BLaER1 (cell line): ENCODE measurements around the gene TMEM179B.

ENCODE experiments used
- H3K27ac ChIP-seq: shearing (Covaris generic); formaldehyde crosslinking; 2 replicates; pipeline ENCODE4 v1.8.1; 2022
- H3K27me3 ChIP-seq: shearing (Covaris generic); formaldehyde crosslinking; 2 replicates; pipeline ENCODE4 v1.8.1; 2022
- H3K36me3 ChIP-seq: shearing (Covaris generic); formaldehyde crosslinking; 2 replicates; pipeline ENCODE4 v1.8.1; 2022
- H3K4me1 ChIP-seq: shearing (Covaris generic); formaldehyde crosslinking; 2 replicates; pipeline ENCODE4 v1.8.1; 2022
- H3K4me2 ChIP-seq: shearing (Covaris generic); formaldehyde crosslinking; 2 replicates; pipeline ENCODE4 v1.8.1; 2022
- H3K4me3 ChIP-seq: shearing (Covaris generic); formaldehyde crosslinking; 2 replicates; pipeline ENCODE4 v1.8.1; 2022
- H3K9ac ChIP-seq: shearing (Covaris generic); formaldehyde crosslinking; 2 replicates; pipeline ENCODE4 v1.8.1; 2022
- H3K9me3 ChIP-seq: shearing (Covaris generic); formaldehyde crosslinking; 2 replicates; pipeline ENCODE4 v1.8.1; 2022
- H4K20me1 ChIP-seq: shearing (Covaris generic); formaldehyde crosslinking; 2 replicates; pipeline ENCODE4 v1.8.1; 2022
- Cebpa-rat ChIP-seq: shearing (Covaris generic); IDR thresholded peaks from 2 replicates; pipeline ENCODE4 v1.8.1; 2022

Gene TMEM179B

DNA sequence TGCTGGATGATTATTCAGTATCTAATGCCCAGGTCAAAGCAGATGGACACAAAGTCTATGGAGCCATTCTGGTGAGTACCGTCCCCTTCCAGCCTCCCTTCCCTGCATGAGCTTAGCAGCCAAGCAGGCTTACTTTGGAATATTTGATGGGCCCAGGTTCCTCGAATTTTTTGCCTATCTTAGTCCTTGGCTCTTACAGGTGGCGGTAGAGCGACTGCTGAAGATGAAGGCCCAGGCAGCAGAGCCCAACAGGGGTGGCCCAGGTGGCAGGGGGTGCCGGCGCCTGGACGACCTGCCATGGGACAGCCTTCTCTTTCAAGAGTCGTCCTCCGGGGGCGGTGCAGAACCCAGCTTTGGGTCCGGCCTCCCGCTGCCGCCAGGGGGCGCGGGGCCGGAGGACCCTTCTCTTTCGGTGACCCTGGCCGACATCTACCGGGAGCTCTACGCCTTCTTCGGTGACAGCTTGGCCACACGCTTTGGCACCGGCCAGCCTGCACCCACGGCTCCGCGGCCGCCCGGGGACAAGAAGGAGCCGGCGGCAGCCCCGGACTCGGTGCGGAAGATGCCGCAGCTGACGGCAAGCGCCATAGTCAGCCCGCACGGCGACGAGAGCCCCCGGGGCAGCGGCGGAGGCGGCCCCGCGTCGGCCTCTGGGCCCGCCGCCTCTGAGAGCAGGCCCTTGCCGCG, 741 bp upstream of the TMEM179B start:
- Histone ChIP-seq H3K27ac (peak overlapping the region; percentile 96), H3K36me3 (peaks cover 48% of the 10 kb centered on the region), H3K9ac (peak overlapping the region; percentile 97), H3K9me3 (no peaks in the 10 kb centered on the region), H3K4me2 (peak overlapping the region; percentile 82), H3K4me1 (peaks cover 42% of the 10 kb centered on the region), H3K27me3 (no peaks in the 10 kb centered on the region), H4K20me1 (peaks cover 26% of the 10 kb centered on the region), H3K4me3 (peak overlapping the region; percentile 100)
- TF ChIP-seq Cebpa-rat, result no peak

GRCh38 chr11:62788991-62789390, 1.8 kb downstream of the TMEM179B start:
- H3K9me3 ChIP-seq, result no peaks in the 10 kb centered on the region
- H4K20me1 ChIP-seq, result peaks cover 30% of the 10 kb centered on the region
- no peak overlapping the region for H3K27ac ChIP-seq
- no peak for TF ChIP-seq Cebpa-rat
- H3K27me3 ChIP-seq, result no peaks in the 10 kb centered on the region
- H3K4me3 ChIP-seq, result no peak overlapping the region
- H3K36me3 ChIP-seq, result peaks cover 48% of the 10 kb centered on the region
- peak overlapping the region; percentile 97 for H3K9ac ChIP-seq
- H3K4me1 ChIP-seq, result peaks cover 51% of the 10 kb centered on the region
- peak overlapping the region; percentile 82 for H3K4me2 ChIP-seq

DNA sequence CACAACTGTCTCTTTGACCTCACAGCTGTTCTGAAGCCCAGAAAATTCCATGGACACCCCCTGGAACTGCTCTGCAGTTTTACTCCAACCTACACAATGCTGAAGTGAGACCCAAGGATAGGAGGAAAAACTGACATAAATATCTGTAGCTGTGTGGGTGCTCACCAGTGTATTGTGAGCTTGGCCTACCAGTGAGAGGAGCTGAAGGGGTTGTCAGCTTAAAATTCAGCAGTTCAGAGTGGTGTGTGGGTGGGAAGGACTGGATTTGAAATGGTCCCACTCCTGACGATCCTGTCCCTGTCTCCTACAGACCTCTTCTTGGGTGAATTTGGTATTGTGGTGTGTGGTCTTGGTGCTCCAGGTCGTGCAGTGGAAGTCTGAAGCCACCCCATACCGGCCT, 2.4 kb downstream of the TMEM179B start:
- H3K27ac ChIP-seq, result no peak overlapping the region

DNA sequence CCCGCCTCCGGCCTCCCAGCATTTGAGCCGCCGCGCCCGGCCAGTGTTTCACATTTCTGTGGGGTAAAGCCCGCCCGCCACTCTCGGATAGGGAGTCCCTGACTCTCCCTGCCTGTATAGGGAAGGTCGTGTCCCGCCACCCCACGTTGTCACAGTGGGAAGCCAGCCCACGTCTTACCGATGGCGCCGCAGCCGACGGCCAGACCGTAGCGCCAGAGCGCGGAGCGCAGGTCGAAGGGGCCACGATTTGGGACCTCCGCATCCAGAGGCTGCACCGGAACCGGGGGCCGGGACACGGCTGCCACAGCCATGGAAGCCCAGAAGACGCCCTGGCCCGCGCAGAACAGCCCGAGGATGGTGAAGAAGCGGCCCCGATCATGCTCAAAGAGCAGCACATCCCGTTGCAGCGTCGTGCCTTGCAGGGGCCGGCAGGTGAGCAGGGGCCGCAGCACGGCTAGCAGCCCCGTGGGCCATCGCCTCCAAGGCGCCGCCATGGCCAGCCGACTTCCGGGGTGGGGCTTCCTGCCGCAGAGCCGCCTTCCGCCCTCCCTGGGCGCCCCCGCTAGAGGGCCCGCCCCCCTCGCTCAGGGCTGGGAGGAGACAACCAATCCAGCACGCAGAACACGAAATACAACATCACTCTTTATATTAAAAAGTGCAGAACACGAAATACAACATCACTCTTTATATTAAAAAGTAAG, 4.4 kb downstream of the TMEM179B start, which contains the start of gene TMEM223:
Gene TMEM223, minus strand, starts transcription at position 506 of the 701 bp plus-strand sequence. Its CDS starts 12 bp downstream, at position 494.
- peaks cover 68% of the 10 kb centered on the region for H3K36me3 ChIP-seq
- no peak for TF ChIP-seq Cebpa-rat
- peaks cover 43% of the 10 kb centered on the region for H3K4me1 ChIP-seq
- peaks cover 30% of the 10 kb centered on the region for H4K20me1 ChIP-seq
- H3K9me3 ChIP-seq, result no peaks in the 10 kb centered on the region
- H3K4me3 ChIP-seq, result peak within 1 kb of the TSS; percentile 98
- peak within 1 kb of the TSS; percentile 91 for H3K27ac ChIP-seq
- H3K4me2 ChIP-seq, result peak within 1 kb of the TSS; percentile 82
- H3K9ac ChIP-seq, result peak within 1 kb of the TSS; percentile 96
- no peaks in the 10 kb centered on the region for H3K27me3 ChIP-seq

More for the DNA sequence above, 2.4 kb downstream of the TMEM179B start:
- H3K4me2 ChIP-seq, result peak overlapping the region; percentile 82
- H3K4me3 ChIP-seq, result no peak overlapping the region
- TF ChIP-seq Cebpa-rat, result no peak
- H4K20me1 ChIP-seq, result peaks cover 30% of the 10 kb centered on the region
- H3K4me1 ChIP-seq, result peaks cover 51% of the 10 kb centered on the region
- H3K9me3 ChIP-seq, result no peaks in the 10 kb centered on the region
- H3K36me3 ChIP-seq, result peaks cover 54% of the 10 kb centered on the region
- H3K9ac ChIP-seq, result no peak overlapping the region
- H3K27me3 ChIP-seq, result no peaks in the 10 kb centered on the region

GRCh38 chr11:62792202-62792575, 5.0 kb downstream of the TMEM179B start:
- no peak for TF ChIP-seq Cebpa-rat
- Histone ChIP-seq H3K4me1 (peaks cover 43% of the 10 kb centered on the region), H4K20me1 (peaks cover 30% of the 10 kb centered on the region), H3K27me3 (no peaks in the 10 kb centered on the region), H3K36me3 (peaks cover 74% of the 10 kb centered on the region), H3K9ac (peak overlapping the region; percentile 96; the same call in 1 of the 2 replicates), H3K4me2 (peak overlapping the region; percentile 82), H3K4me3 (peak overlapping the region; percentile 98), H3K9me3 (no peaks in the 10 kb centered on the region), H3K27ac (peak overlapping the region; percentile 60)

DNA sequence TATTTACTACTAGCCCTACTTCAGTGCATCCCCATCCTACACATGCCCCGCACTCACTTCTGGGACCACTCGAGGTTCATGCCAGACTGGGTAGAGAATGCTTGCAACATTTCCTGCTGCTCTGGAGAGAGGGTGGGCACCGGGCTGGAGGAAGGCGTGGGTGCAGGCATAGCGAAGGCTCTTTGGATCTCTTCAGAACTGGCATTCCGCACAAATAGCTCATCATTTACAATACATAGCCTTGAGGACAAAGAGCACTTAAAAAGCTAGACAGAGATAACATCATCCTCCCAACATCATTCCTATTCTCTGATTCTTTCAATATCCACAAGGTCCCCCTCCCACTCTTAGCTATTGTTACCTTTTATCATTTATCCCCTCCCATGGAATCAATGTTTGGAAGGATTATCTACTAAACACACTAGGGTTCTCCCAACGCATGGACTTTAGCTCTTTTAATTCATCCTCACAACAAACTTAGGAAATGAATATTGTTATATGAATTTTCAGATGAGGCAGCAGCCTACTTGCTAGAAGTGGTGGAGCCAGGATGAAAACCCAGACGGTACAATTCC, 7.1 kb downstream of the TMEM179B start:
- no peak overlapping the region for H3K4me2 ChIP-seq
- peaks cover 88% of the 10 kb centered on the region for H3K36me3 ChIP-seq
- H3K9ac ChIP-seq, result no peak overlapping the region
- peaks cover 20% of the 10 kb centered on the region for H4K20me1 ChIP-seq
- H3K27ac ChIP-seq, result no peak overlapping the region
- no peaks in the 10 kb centered on the region for H3K27me3 ChIP-seq
- no peak for TF ChIP-seq Cebpa-rat
- H3K4me3 ChIP-seq, result no peak overlapping the region
- H3K9me3 ChIP-seq, result no peaks in the 10 kb centered on the region
- H3K4me1 ChIP-seq, result peaks cover 27% of the 10 kb centered on the region

DNA sequence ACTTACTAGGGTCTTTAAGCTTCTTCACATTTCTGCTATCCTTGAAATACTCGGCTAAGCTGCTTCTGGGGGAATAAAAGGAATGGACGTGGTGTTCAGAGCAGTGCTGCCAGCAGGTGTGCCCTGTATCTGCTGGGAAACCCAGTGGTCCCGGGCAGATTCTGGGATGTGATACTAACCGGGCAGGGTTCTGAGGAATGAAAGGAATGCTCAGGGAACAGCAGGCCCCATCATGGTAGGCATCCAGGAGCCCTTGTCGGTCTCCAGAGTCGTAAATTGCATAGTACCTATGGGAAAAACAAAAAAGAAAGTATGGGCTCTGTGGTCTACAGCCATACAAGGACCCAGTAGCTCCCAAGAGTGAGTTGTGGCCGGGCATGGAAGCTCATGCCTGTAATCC, 9.1 kb downstream of the TMEM179B start:
- Histone ChIP-seq H3K9ac (no peak overlapping the region), H3K36me3 (peaks cover 92% of the 10 kb centered on the region), H3K9me3 (no peaks in the 10 kb centered on the region), H3K27ac (no peak overlapping the region), H3K27me3 (no peaks in the 10 kb centered on the region), H3K4me1 (peaks cover 9% of the 10 kb centered on the region), H4K20me1 (peaks cover 5% of the 10 kb centered on the region; the same call in 1 of the 2 replicates), H3K4me2 (no peak overlapping the region), H3K4me3 (no peak overlapping the region)
- TF ChIP-seq Cebpa-rat, result no peak

GRCh38 chr11:62799486-62799885, 12.3 kb downstream of the TMEM179B start:
- Histone ChIP-seq H3K27ac (no peak overlapping the region), H3K4me3 (no peak overlapping the region), H3K9ac (no peak overlapping the region; the same call in 1 of the 2 replicates), H4K20me1 (peaks cover 13% of the 10 kb centered on the region), H3K4me1 (peaks cover 13% of the 10 kb centered on the region), H3K36me3 (peaks cover 96% of the 10 kb centered on the region), H3K9me3 (no peaks in the 10 kb centered on the region), H3K4me2 (no peak overlapping the region), H3K27me3 (no peaks in the 10 kb centered on the region)
- TF ChIP-seq Cebpa-rat, result no peak

GRCh38 chr11:62801071-62801470, 13.9 kb downstream of the TMEM179B start:
- Histone ChIP-seq H3K36me3 (peaks cover 80% of the 10 kb centered on the region), H3K27me3 (no peaks in the 10 kb centered on the region), H3K9me3 (no peaks in the 10 kb centered on the region), H3K4me3 (no peak overlapping the region), H3K4me1 (peaks cover 15% of the 10 kb centered on the region), H3K4me2 (no peak overlapping the region), H4K20me1 (peaks cover 19% of the 10 kb centered on the region), H3K27ac (no peak overlapping the region), H3K9ac (no peak overlapping the region)
- no peak for TF ChIP-seq Cebpa-rat
